Skeletal muscle tissue (tissue), 4 donors: ENCODE data around the gene DNM1. TPM values are rescaled to one million over a fixed set of nuclear protein-coding genes. Genes with fewer than 3 reads are reported as not detected.
"Not testable (repeated sequence)": the region's sequence is repeated elsewhere in the genome, so short reads cannot be mapped to it uniquely, and the experiment has no call there.

Experiments
- H3K27ac ChIP-seq: one replicate; pipeline ENCODE4 v1.7.0; 2013; ENCODE audit warnings: mild to moderate bottlenecking, low read depth, low read length, inconsistent platforms
- H3K27me3 ChIP-seq, 3 donors: one replicate each; pipeline ENCODE4 v1.7.0; 2013; ENCODE audit warnings: low read length in 3 of 3; ENCODE audit not compliant: control insufficient read depth in 3 of 3, insufficient read depth in 3 of 3
- H3K36me3 ChIP-seq, 3 donors: one replicate each; pipeline ENCODE4 v1.7.0; 2013; ENCODE audit warnings: low read length in 3 of 3; ENCODE audit not compliant: control insufficient read depth in 3 of 3, insufficient read depth in 3 of 3
- H3K4me1 ChIP-seq, 3 donors: one replicate each; pipeline ENCODE4 v1.7.0; 2013; ENCODE audit warnings: low read length in 3 of 3, mild to moderate bottlenecking in 3 of 3; ENCODE audit not compliant: control insufficient read depth in 3 of 3, insufficient read depth in 3 of 3
- H3K4me3 ChIP-seq, 3 donors: one replicate each; pipeline ENCODE4 v1.7.0; 2013; ENCODE audit warnings: low read length in 3 of 3
- H3K9ac ChIP-seq, 3 donors: one replicate each; pipeline ENCODE4 v1.7.0; 2013; ENCODE audit warnings: low read length in 3 of 3, mild to moderate bottlenecking in 3 of 3, moderate library complexity in 2 of 3, low read depth in 1 of 3
- H3K9me3 ChIP-seq, 3 donors: one replicate each; pipeline ENCODE4 v1.7.0; 2013; ENCODE audit warnings: low read length in 3 of 3; ENCODE audit not compliant: control insufficient read depth in 3 of 3
- total RNA-seq: library from RNA; depleted of rRNA; stranded (reverse); fragments of >200 nt; gene quantifications from one replicate; pipeline ENCODE4 v1.2.3, GENCODE V29; 2014
- donor health status: Osteomylitis.

Gene DNM1
- total RNA-seq, 1 donor from 2014 or later: 20.4 TPM

DNA sequence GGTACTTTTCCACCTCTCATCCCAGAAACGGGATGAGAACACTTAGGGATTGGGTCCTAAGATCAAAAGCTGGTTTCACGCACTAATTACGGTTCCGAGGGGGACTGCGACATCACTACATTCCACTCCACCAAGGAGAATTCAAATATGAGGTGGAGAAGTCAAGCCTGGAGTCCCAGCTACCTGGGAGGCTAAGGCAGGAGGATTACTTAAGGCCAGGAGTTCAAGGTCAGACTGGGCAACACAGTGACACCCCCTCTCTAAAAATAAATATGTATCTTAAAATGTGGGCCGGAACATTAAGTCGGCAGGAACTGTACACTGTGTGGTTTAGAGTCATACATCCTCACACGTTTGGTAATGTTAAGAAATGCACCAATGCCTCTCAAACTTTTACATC lies 71.1 kb downstream of the DNM1 start:
- Histone ChIP-seq H3K36me3 (peaks cover 17 to 21% (median 21%) of the 10 kb centered on the region in 3 donors), H3K9me3 (no peaks in the 10 kb centered on the region), H3K9ac (peak overlapping the region; percentile 4 to 89 (median 87)), H3K27me3 (no peaks in the 10 kb centered on the region), H3K4me3 (peak overlapping the region in 2 of 3 donors; percentile 6 to 93), H3K4me1 (peaks cover 25 to 30% (median 28%) of the 10 kb centered on the region in 3 donors), H3K27ac (no peak overlapping the region)

DNA sequence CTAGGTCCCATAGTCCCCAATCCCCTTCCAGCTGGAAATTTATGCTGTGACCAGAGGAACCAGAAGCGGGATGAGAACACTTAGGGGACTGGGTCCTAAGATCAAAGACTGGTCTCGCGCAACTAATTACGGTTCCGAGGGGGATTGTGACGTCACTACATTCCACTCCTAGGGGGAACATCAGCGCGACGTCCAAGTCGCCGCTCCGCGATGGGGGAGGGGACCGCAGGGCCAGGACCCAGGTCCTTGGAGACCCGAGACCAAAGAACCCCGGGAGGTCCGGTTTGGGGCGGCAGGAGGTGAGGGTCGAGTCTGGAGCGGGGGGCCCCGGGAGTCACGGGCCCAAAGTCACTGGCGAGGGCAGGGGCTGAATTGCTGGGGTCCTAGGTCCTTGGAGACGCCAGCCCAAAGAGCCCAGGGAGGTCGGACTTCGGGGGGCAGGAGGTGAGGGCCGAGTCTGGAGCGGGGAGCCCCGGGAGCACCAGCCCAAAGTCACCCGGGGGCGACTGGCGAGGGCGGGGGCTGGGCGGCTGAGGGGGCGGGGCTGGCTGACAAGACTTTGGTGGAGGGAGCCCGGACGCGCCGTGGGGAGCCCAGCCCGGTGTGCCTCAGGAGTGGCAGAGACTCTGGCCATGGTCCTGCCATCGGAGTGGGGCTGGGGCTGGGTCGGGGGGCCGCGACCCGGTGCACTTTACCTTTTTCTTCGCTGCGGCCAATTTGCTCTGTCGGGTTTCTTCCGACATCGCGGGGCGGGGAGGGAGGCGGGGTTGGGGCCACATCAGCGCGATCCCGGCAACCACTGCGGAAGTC lies 72.2 kb downstream of the DNM1 start, which contains the start of gene GOLGA2:
TSS of gene GOLGA2 (minus strand) at position 810 of the 810 bp plus-strand sequence. CDS start at position 779, 31 bp downstream.
- no peaks in the 10 kb centered on the region for H3K9me3 ChIP-seq
- peak within 1 kb of the TSS; percentile 92 to 98 (median 94) for H3K9ac ChIP-seq
- no peaks in the 10 kb centered on the region for H3K27me3 ChIP-seq
- peak within 1 kb of the TSS; percentile 92 to 95 (median 92) for H3K4me3 ChIP-seq
- peak within 1 kb of the TSS; percentile 85 for H3K27ac ChIP-seq
- H3K36me3 ChIP-seq: peaks cover 14 to 19% (median 18%) of the 10 kb centered on the region in 3 donors
- H3K4me1 ChIP-seq: peaks cover 25 to 30% (median 28%) of the 10 kb centered on the region in 3 donors

DNA sequence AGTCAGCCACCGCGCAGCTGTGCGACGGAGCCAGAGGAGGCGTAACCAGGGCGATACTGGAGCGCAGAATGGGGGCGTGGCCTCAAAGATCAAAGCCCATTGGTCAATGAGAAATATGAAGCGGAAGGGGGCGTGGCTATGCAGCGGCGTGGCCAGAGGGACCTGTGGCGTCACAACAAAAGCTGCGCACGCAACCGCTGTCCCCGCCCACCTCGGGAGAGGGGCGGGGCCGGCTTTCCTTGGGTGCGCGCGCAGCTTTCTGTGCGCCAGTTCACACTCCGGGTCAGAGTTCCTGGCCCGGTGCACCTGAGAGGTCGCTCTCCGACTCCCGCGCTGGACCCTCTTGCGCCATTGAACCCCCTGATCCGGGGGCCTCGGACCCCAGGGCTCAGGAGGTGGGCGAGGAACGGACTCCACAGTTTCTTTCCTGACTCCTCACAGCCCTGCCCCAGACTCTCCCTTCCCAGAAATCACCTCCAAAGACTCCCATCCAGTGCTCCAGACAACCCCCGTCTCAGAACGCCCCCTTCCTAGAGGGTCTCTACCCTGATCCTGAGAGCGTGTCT lies 72.9 kb downstream of the DNM1 start, which contains the start of gene SWI5:
TSS of gene SWI5 (plus strand) at position 269 of the 566 bp plus-strand sequence.
- Histone ChIP-seq H3K4me1 (peaks cover 25 to 30% (median 28%) of the 10 kb centered on the region in 3 donors), H3K9me3 (no peaks in the 10 kb centered on the region), H3K4me3 (peak within 1 kb of the TSS; percentile 92 to 95 (median 92)), H3K27ac (peak within 1 kb of the TSS; percentile 85), H3K27me3 (no peaks in the 10 kb centered on the region), H3K9ac (peak within 1 kb of the TSS; percentile 92 to 98 (median 94)), H3K36me3 (peaks cover 12 to 17% (median 15%) of the 10 kb centered on the region in 3 donors)

DNA sequence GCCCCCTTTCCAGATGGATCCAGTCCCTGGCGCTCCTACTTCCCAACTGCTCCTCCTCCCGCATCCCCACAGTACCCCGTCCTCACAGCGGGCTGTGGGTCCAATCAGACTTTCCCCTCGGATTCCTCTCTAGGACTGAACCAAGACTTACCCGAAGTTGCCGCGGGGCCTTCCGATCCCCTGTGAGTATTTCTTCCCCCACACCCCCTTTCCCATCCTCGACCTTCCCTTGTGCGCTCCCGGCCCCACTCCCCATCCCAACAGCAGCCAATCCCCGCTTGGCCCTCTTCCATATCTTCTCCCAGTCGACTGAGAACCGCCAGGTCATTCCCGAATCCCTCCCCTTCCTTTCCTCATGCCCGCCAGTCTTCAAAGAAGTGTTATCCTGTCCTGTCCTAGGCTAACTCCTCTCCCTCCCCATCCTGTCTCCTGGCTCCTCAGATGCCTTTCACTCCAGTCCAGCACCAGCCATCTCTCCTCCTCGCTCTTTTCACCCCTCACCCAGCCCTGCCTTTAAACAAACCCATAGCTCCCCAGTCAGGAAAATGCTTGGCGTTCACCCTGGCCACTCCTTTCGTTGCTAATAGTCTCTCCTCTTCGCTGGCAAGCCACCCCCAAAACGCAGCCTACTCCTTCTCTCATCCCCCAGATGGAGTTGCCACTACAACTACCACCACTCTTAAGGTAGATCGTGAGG lies 73.5 kb downstream of the DNM1 start:
- Histone ChIP-seq H3K36me3 (peaks cover 8 to 11% (median 10%) of the 10 kb centered on the region in 3 donors), H3K9me3 (no peaks in the 10 kb centered on the region), H3K9ac (peak overlapping the region; percentile 92 to 98 (median 94)), H3K27ac (peak overlapping the region; percentile 85), H3K4me1 (peaks cover 25 to 30% (median 28%) of the 10 kb centered on the region in 3 donors), H3K4me3 (peak overlapping the region; percentile 92 to 95 (median 92)), H3K27me3 (no peaks in the 10 kb centered on the region)

DNA sequence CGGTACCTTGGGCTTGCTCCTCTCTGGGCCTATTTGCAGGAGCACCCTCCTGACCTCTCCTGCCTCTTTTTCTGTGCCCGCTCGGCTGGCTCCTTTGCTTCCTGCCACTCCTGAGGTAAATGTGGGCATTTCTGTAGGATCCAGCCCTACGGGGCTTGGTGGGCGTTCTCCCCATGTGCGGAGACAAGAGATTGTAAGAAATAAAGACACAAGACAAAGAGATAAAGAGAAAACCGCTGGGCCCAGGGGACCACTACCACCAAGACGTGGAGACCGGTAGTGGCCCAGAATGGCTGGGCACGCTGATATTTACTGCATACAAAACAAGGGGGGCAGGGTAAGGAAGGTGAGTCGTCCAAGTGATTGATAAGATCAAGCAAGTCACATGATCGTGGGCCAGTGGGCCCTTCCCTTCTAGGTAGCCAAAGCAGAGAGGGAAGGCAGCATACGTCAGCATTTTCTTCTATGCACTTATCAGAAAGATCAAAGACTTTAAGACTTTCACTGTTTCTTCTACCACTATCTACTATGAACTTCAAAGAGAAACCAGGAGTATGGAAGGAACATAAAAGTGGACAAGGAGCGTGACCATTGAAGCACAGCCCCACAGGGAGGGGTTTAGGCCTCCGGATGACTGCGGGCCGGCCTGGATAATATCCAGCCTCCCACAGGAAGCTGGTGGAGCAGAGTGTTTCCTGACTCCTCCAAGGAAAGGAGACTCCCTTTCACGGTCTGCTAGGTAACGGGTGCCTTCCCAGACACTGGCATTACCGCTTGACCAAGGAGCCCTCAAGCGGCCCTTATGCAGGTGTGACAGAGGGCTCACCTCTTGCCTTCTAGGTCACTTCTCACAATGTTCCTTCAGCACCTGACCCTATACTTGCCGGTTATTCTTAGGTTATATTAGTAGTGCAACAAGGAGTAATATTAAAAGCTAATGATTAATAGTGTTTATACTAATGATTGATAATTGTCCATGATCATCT lies 76.2 kb downstream of the DNM1 start:
- H3K27me3 ChIP-seq, H3K9ac ChIP-seq, H3K36me3 ChIP-seq, H3K9me3 ChIP-seq, H3K4me3 ChIP-seq, H3K27ac ChIP-seq: not testable (repeated sequence)
- H3K4me1 ChIP-seq: peaks cover 19 to 27% (median 22%) of the 10 kb centered on the region in 3 donors

DNA sequence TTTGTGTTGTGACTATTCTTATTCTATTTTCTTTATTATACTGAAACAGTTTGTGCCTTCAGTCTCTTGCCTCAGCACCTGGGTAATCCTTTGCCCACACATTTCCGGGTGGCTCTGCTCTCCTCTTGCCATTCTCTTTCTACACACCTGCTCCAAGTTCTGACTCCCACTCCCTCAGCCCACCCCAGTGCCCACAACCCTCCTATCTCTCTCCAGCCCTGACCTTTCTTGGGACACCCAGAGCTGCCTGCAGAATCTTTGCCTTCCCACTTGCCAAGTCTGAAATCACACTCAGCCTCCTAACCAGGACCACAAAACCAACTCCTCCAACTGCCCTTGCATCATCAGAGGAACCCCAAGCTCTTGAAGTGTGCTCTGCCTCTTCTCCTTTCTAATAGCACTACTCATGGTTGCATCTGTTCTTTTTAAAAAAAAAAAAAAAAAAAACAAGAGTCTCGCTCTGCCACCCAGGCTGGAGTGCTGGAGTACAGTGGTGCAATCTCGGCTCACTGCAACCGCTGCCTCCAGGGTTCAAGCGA lies 77.0 kb downstream of the DNM1 start:
- H3K4me1 ChIP-seq: peaks cover 12 to 19% (median 14%) of the 10 kb centered on the region in 3 donors
- H3K27me3 ChIP-seq: no peaks in the 10 kb centered on the region
- H3K9ac ChIP-seq: no peak overlapping the region
- no peaks in the 10 kb centered on the region for H3K9me3 ChIP-seq
- H3K36me3 ChIP-seq: peaks cover under 1 to 3% (median 1%) of the 10 kb centered on the region in 3 donors
- H3K4me3 ChIP-seq: no peak overlapping the region
- H3K27ac ChIP-seq: no peak overlapping the region

DNA sequence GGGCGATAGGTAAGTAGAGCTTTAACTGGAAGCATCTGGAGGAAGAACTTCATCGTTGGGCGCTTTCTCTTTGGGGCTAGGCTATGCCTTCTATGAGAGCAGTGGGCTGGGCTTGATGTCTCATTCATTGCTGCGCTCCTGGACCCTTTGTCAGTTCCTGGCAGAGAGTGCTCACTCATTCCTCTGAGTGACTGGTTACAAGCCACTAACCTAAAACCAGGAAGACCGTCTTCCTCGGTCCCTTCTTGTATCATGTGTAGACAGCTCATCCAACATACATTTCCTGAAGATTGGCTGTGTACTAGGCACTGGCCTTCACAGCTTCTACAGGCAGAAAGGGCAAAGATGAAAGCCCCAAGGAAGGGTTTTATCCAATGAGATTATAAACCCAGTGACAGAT lies 79.3 kb downstream of the DNM1 start:
- Histone ChIP-seq H3K4me3 (no peak overlapping the region), H3K4me1 (peaks cover 2 to 4% (median 2%) of the 10 kb centered on the region in 3 donors), H3K27me3 (no peaks in the 10 kb centered on the region), H3K9ac (no peak overlapping the region), H3K36me3 (peaks cover 14 to 17% (median 16%) of the 10 kb centered on the region in 3 donors), H3K9me3 (no peaks in the 10 kb centered on the region), H3K27ac (no peak overlapping the region)

DNA sequence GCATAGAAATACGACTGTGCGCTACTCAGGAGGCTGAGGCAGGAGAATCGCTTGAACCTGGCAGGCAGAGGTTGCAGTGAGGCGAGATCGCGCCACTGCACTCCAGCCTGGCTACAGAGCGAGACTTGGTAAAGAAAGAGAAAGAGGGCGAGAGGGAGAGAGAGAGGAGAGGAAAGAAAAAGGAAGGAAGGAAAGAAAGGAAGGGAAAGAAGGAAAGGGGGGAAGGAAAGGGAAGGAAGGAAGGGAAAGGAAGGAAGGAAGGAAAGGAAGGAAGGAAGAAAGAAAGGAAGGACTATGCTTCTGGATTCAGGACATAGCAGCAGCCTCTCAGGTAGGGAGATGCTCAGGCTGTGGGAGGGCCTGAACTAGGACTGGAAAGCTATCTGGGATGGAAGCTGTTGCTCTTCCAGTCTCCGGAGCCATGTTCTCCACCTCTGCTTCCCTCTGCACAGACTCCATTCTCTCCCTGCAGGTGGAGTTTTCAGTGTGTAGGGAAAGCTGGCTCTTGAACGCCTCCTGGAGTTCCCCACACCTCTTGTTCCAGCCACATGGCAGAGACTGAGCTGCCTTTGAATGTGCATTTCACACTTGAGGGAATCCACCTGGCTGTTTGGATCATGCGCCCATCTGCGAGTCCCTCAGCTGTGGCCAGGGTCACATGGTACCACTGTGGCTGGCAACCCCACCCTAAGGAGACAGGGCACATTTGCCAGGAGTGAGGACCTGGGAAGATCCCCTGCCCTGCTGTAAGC lies 82.0 kb downstream of the DNM1 start:
- H3K9me3 ChIP-seq: no peaks in the 10 kb centered on the region
- peaks cover 22 to 32% (median 25%) of the 10 kb centered on the region in 3 donors for H3K36me3 ChIP-seq
- H3K4me1 ChIP-seq: no peaks in the 10 kb centered on the region
- H3K27ac ChIP-seq: no peak overlapping the region
- no peaks in the 10 kb centered on the region for H3K27me3 ChIP-seq
- H3K9ac ChIP-seq: no peak overlapping the region
- no peak overlapping the region for H3K4me3 ChIP-seq
